Loucy (cell line): ENCODE measurements around the gene CUX1.

ENCODE experiments used
- EZH2phosphoT487 ChIP-seq: fragments of 200-600 bp; IDR thresholded peaks from 2 replicates; pipeline ENCODE4 v1.6.1; 2018; ENCODE audit warnings: antibody characterized with exemption, mild to moderate bottlenecking, moderate library complexity, borderline replicate concordance
- TF ChIP-seq, protein P1 (sequence below): fragments of 200-600 bp; sonication (generic); conservative IDR thresholded peaks from 2 replicates; pipeline ENCODE4 v1.5.1; 2014; ENCODE audit warnings: mild to moderate bottlenecking, antibody characterized with exemption, low read length

DNA sequence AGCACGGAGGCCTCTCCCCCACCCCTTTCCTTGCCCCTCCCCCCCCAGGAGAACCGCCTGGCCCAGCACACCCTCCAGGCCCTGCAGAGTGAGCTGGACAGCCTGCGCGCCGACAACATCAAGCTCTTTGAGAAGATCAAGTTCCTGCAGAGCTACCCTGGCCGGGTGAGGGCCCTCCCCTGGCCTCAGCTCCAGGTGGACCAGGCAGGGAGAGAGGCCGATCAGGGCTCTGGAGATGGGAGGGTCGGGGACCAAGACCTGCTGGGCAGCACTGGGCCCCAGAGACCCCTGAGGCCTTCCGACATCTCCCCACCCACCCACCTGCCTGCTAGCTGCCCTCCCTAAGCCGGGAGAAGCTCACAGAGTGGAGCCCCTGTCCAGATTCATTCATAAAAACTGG lies 460.5 kb downstream of the CUX1 start:
- TF ChIP-seq, protein P1, sequence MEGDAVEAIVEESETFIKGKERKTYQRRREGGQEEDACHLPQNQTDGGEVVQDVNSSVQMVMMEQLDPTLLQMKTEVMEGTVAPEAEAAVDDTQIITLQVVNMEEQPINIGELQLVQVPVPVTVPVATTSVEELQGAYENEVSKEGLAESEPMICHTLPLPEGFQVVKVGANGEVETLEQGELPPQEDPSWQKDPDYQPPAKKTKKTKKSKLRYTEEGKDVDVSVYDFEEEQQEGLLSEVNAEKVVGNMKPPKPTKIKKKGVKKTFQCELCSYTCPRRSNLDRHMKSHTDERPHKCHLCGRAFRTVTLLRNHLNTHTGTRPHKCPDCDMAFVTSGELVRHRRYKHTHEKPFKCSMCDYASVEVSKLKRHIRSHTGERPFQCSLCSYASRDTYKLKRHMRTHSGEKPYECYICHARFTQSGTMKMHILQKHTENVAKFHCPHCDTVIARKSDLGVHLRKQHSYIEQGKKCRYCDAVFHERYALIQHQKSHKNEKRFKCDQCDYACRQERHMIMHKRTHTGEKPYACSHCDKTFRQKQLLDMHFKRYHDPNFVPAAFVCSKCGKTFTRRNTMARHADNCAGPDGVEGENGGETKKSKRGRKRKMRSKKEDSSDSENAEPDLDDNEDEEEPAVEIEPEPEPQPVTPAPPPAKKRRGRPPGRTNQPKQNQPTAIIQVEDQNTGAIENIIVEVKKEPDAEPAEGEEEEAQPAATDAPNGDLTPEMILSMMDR, result no peak
- no peak for TF ChIP-seq EZH2phosphoT487
